ENCODE results near the gene GNA15.

Gene GNA15

GRCh38 chr19:3112375-3113099 lies 23.3 kb upstream of the GNA15 start:
- Histone ChIP-seq H3K9ac (ENCODE audit: low read length) (no peak overlapping the region), H4K20me1 (ENCODE audit: insufficient read depth, low read length) (no peaks in the 10 kb centered on the region), H3K4me3 (ENCODE audit: low read length) (no peak overlapping the region), H3K27me3 (ENCODE audit: low read depth, low read length) (no peaks in the 10 kb centered on the region), H3K27ac (ENCODE audit: low read length) (no peak overlapping the region), H3K36me3 (replicated peaks; ENCODE audit: low read depth, low read length) (no peaks in the 10 kb centered on the region), H3K79me2 (ENCODE audit: low read length) (no peaks in the 10 kb centered on the region), H2AFZ (ENCODE audit: low read depth, low read length) (no peak overlapping the region), H3K4me2 (ENCODE audit: low read length) (no peak overlapping the region), H3K9me3 (ENCODE audit: insufficient read depth, low read length) (no peaks in the 10 kb centered on the region), H3K4me1 (ENCODE audit: low read length) (peaks cover 9% of the 10 kb centered on the region)
- TF ChIP-seq EZH2phosphoT487 (IDR thresholded peaks at IDR 0.05; ENCODE audit: low read depth) (no peak), CTCF (IDR thresholded peaks at IDR 0.05; ENCODE audit: low read depth, low read length) (no peak)

GRCh38 chr19:3113100-3114017 lies 22.5 kb upstream of the GNA15 start:
- Histone ChIP-seq H3K4me3 (ENCODE audit: low read length) (no peak overlapping the region), H3K27me3 (ENCODE audit: low read depth, low read length) (no peaks in the 10 kb centered on the region)

GRCh38 chr19:3114018-3114726 lies 21.7 kb upstream of the GNA15 start:
- Histone ChIP-seq H3K36me3 (replicated peaks; ENCODE audit: low read depth, low read length) (no peaks in the 10 kb centered on the region), H3K4me1 (ENCODE audit: low read length) (no peaks in the 10 kb centered on the region), H3K4me3 (ENCODE audit: low read length) (no peak overlapping the region), H3K9me3 (ENCODE audit: insufficient read depth, low read length) (no peaks in the 10 kb centered on the region), H3K27ac (ENCODE audit: low read length) (no peak overlapping the region), H3K4me2 (ENCODE audit: low read length) (no peak overlapping the region), H4K20me1 (ENCODE audit: insufficient read depth, low read length) (no peaks in the 10 kb centered on the region), H3K27me3 (ENCODE audit: low read depth, low read length) (no peaks in the 10 kb centered on the region), H2AFZ (ENCODE audit: low read depth, low read length) (no peak overlapping the region), H3K79me2 (ENCODE audit: low read length) (no peaks in the 10 kb centered on the region), H3K9ac (ENCODE audit: low read length) (no peak overlapping the region)
- TF ChIP-seq EZH2phosphoT487 (IDR thresholded peaks at IDR 0.05; ENCODE audit: low read depth) (no peak), CTCF (IDR thresholded peaks at IDR 0.05; ENCODE audit: low read depth, low read length) (no peak)

More at GRCh38 chr19:3113100-3114017, 22.5 kb upstream of the GNA15 start:
- Histone ChIP-seq H3K4me2 (ENCODE audit: low read length) (no peak overlapping the region), H3K9me3 (ENCODE audit: insufficient read depth, low read length) (no peaks in the 10 kb centered on the region), H3K36me3 (replicated peaks; ENCODE audit: low read depth, low read length) (no peaks in the 10 kb centered on the region), H4K20me1 (ENCODE audit: insufficient read depth, low read length) (no peaks in the 10 kb centered on the region), H3K4me1 (ENCODE audit: low read length) (peaks cover 7% of the 10 kb centered on the region), H3K27ac (ENCODE audit: low read length) (no peak overlapping the region), H2AFZ (ENCODE audit: low read depth, low read length) (no peak overlapping the region), H3K9ac (ENCODE audit: low read length) (no peak overlapping the region), H3K79me2 (ENCODE audit: low read length) (no peaks in the 10 kb centered on the region)
- TF ChIP-seq CTCF (IDR thresholded peaks at IDR 0.05; ENCODE audit: low read depth, low read length) = no peak
- TF ChIP-seq EZH2phosphoT487 (IDR thresholded peaks at IDR 0.05; ENCODE audit: low read depth) = no peak

- Histone ChIP-seq H3K9ac (ENCODE audit: low read length) (no peak overlapping the region), H3K4me1 (ENCODE audit: low read length) (no peaks in the 10 kb centered on the region), H3K9me3 (ENCODE audit: insufficient read depth, low read length) (no peaks in the 10 kb centered on the region), H4K20me1 (ENCODE audit: insufficient read depth, low read length) (no peaks in the 10 kb centered on the region), H3K27ac (ENCODE audit: low read length) (no peak overlapping the region), H2AFZ (ENCODE audit: low read depth, low read length) (no peak overlapping the region), H3K79me2 (ENCODE audit: low read length) (no peaks in the 10 kb centered on the region), H3K4me2 (ENCODE audit: low read length) (no peak overlapping the region), H3K36me3 (replicated peaks; ENCODE audit: low read depth, low read length) (no peaks in the 10 kb centered on the region), H3K27me3 (ENCODE audit: low read depth, low read length) (no peaks in the 10 kb centered on the region), H3K4me3 (ENCODE audit: low read length) (no peak overlapping the region)
- TF ChIP-seq EZH2phosphoT487 (IDR thresholded peaks at IDR 0.05; ENCODE audit: low read depth) (no peak), CTCF (IDR thresholded peaks at IDR 0.05; ENCODE audit: low read depth, low read length) (no peak)
Measured at GRCh38 chr19:3114811-3115210, 21.0 kb upstream of the GNA15 start.

Measured in OCI-LY3 (cell line).